IMR-90 (cell line): ENCODE results near the gene CRTAC1. TPM values are rescaled to one million over a fixed set of nuclear protein-coding genes. Genes with fewer than 3 reads are reported as not detected.

Experiments used
- ATAC-seq: fragments of 200-7000 bp; cut with Tn5 transposase; 2 replicates; pipeline ENCODE4 v1.9.1; 2020; ENCODE audit warnings: low read depth, mild to moderate bottlenecking, moderate library complexity
- BruUV-seq: library from RNA; stranded (reverse); fragments of 400-500 nt; replicated peaks from 2 replicates; lab custom pipeline; 2021; lab: Mats Ljungman, UMichigan
- CTCF ChIA-PET: fragments of 300-600 bp; formaldehyde crosslinking; extraction: SDS; loops from one replicate; lab custom pipeline; 2021; ENCODE audit warnings: antibody characterized with exemption; lab: Yijun Ruan, JAX
- POLR2A ChIA-PET: fragments of 300-600 bp; sonication (Branson Sonifier 250); formaldehyde crosslinking; loops from one replicate; lab custom pipeline; 2022; ENCODE audit warnings: antibody characterized with exemption; ENCODE audit not compliant: unreplicated experiment; lab: Charles Lee
- DNase-seq: peaks from one replicate; pipeline ENCODE4 v3.0.0; 2013
- H2AFZ ChIP-seq: replicated peaks from 2 replicates; pipeline ENCODE3; 2013; ENCODE audit warnings: low read length, mild to moderate bottlenecking; ENCODE audit not compliant: poor library complexity
- H2AK5ac ChIP-seq: 2 replicates; pipeline ENCODE4 v1.6.1; 2013; ENCODE audit warnings: low read depth, low read length, inconsistent platforms
- H2AK9ac ChIP-seq: replicated peaks from 2 replicates; pipeline ENCODE3; 2013; ENCODE audit warnings: mild to moderate bottlenecking, low read depth, low read length, moderate library complexity; ENCODE audit not compliant: poor library complexity
- H2BK120ac ChIP-seq: 2 replicates; pipeline ENCODE4 v1.6.1; 2013; ENCODE audit warnings: low read depth, low read length, inconsistent platforms
- H2BK15ac ChIP-seq: 3 replicates; pipeline ENCODE4 v1.6.1; 2013; ENCODE audit warnings: low read depth, low read length, inconsistent platforms
- H2BK20ac ChIP-seq: 2 replicates; pipeline ENCODE4 v1.6.1; 2013; ENCODE audit warnings: low read depth, mild to moderate bottlenecking, inconsistent platforms, low read length, moderate library complexity
- H2BK5ac ChIP-seq: 2 replicates; pipeline ENCODE4 v1.6.1; 2013; ENCODE audit warnings: mild to moderate bottlenecking, low read depth, low read length, inconsistent platforms; ENCODE audit not compliant: poor library complexity, severe bottlenecking
- H3K14ac ChIP-seq: replicated peaks from 2 replicates; pipeline ENCODE4 v1.6.1; 2013; ENCODE audit warnings: low read depth, low read length, inconsistent platforms
- H3K18ac ChIP-seq: 2 replicates; pipeline ENCODE4 v1.6.1; 2013; ENCODE audit warnings: low read depth, low read length, control low read depth
- H3K23ac ChIP-seq: 2 replicates; pipeline ENCODE4 v1.6.1; 2013; ENCODE audit warnings: low read depth, low read length, inconsistent platforms
- H3K27ac ChIP-seq: 2 replicates; pipeline ENCODE4 v1.5.1; 2013; ENCODE audit warnings: mild to moderate bottlenecking, control low read depth, low read length; ENCODE audit not compliant: insufficient read depth
- H3K27me3 ChIP-seq: 2 replicates; pipeline ENCODE4 v1.6.1; 2013; ENCODE audit warnings: low read length; ENCODE audit not compliant: control insufficient read depth, insufficient read depth
- H3K36me3 ChIP-seq: 2 replicates; pipeline ENCODE4 v1.6.1; 2013; ENCODE audit warnings: low read length, mixed read lengths; ENCODE audit not compliant: control insufficient read depth, insufficient read depth
- H3K4ac ChIP-seq: 2 replicates; pipeline ENCODE4 v1.6.1; 2013; ENCODE audit warnings: low read depth, low read length, inconsistent platforms
- H3K4me1 ChIP-seq: 2 replicates; pipeline ENCODE4 v1.6.1; 2013; ENCODE audit warnings: low read length, mixed read lengths; ENCODE audit not compliant: control insufficient read depth, insufficient read depth
- H3K4me2 ChIP-seq: 2 replicates; pipeline ENCODE4 v1.6.1; 2013; ENCODE audit warnings: low read depth, mild to moderate bottlenecking, control low read depth, low read length, moderate library complexity
- H3K4me3 ChIP-seq: 2 replicates; pipeline ENCODE4 v1.5.1; 2013; ENCODE audit warnings: low read depth, mild to moderate bottlenecking, control low read depth, low read length, moderate library complexity; ENCODE audit not compliant: insufficient read depth
- H3K56ac ChIP-seq: 2 replicates; pipeline ENCODE4 v1.6.1; 2013; ENCODE audit warnings: low read length, inconsistent platforms; ENCODE audit not compliant: insufficient read depth; ENCODE audit errors: extremely low read depth
- H3K79me1 ChIP-seq, 2 experiments: 2 replicates each; pipeline ENCODE4 v1.6.1; 2013; ENCODE audit warnings: low read length in 2 of 2, inconsistent platforms in 1 of 2, low read depth in 1 of 2
- H3K9ac ChIP-seq: 2 replicates; pipeline ENCODE4 v1.6.1; 2013; ENCODE audit warnings: low read depth, low read length, control low read depth
- H3K9me1 ChIP-seq: 2 replicates; pipeline ENCODE4 v1.6.1; 2013; ENCODE audit warnings: low read length, inconsistent platforms; ENCODE audit not compliant: insufficient read depth
- H3K9me3 ChIP-seq: 2 replicates; pipeline ENCODE4 v1.6.1; 2013; ENCODE audit warnings: low read length; ENCODE audit not compliant: control insufficient read depth, insufficient read depth
- H4K20me1 ChIP-seq: 2 replicates; pipeline ENCODE4 v1.6.1; 2013; ENCODE audit warnings: low read length, inconsistent platforms; ENCODE audit not compliant: insufficient read depth
- H4K5ac ChIP-seq: 2 replicates; pipeline ENCODE4 v1.6.1; 2013; ENCODE audit warnings: mild to moderate bottlenecking, low read depth, low read length, control low read depth
- H4K8ac ChIP-seq, 2 experiments: 2 replicates each; pipeline ENCODE4 v1.6.1; 2013; ENCODE audit warnings: low read depth in 2 of 2, low read length in 2 of 2, control low read depth in 1 of 2, inconsistent platforms in 1 of 2
- H4K91ac ChIP-seq: 2 replicates; pipeline ENCODE4 v1.6.1; 2013; ENCODE audit warnings: low read depth, low read length, inconsistent platforms; ENCODE audit not compliant: insufficient read depth
- BHLHE40 ChIP-seq: fragments of 150-350 bp; IDR thresholded peaks from 2 replicates; pipeline ENCODE4 v1.6.1; 2016; ENCODE audit warnings: mild to moderate bottlenecking, low read depth, low read length
- MXI1 ChIP-seq: IDR thresholded peaks from 2 replicates; pipeline ENCODE4 v1.6.1; 2012; ENCODE audit warnings: low read depth, mild to moderate bottlenecking, low read length, moderate library complexity, borderline replicate concordance
- POLR2A ChIP-seq: IDR thresholded peaks from 2 replicates; pipeline ENCODE4 v1.6.1; 2012; ENCODE audit warnings: mild to moderate bottlenecking, low read depth, low read length
- RAD21 ChIP-seq: IDR thresholded peaks from 2 replicates; pipeline ENCODE4 v1.6.1; 2012; ENCODE audit warnings: low read length, improper control_type of control experiment
- RCOR1 ChIP-seq: IDR thresholded peaks from 2 replicates; pipeline ENCODE4 v1.6.1; 2012; ENCODE audit warnings: mild to moderate bottlenecking, low read length, improper control_type of control experiment; ENCODE audit not compliant: insufficient replicate concordance
- dilution Hi-C: fragments of 300-500 bp; cut with HindIII; formaldehyde crosslinking; loops from one replicate; pipeline ENCODE4 v1.14.3; 2018; ENCODE audit warnings: low sequenced_read_pairs; ENCODE audit not compliant: unreplicated experiment
- in situ Hi-C: fragments of 300-500 bp; cut with MboI; formaldehyde crosslinking; loops from 3 replicates; pipeline ENCODE4 v1.14.3; 2019; ENCODE audit warnings: low sequenced_read_pairs, inconsistent platforms, mixed read lengths
- intact Hi-C: fragments of 100-400 bp; cut with micrococcal nuclease; formaldehyde crosslinking; loops from 2 replicates; pipeline ENCODE4 v1.10.0; 2022
- polyA plus RNA-seq, 3 experiments: library from polyadenylated mRNA; depleted of rRNA; stranded (reverse); fragments of >200 nt; gene quantifications; 2 replicates each; pipeline ENCODE4 v1.2.3, GENCODE V29; 2012; ENCODE audit warnings: low replicate concordance in 1 of 3
- total RNA-seq: library from RNA; depleted of rRNA; stranded (reverse); fragments of >200 nt; gene quantifications from 2 replicates; pipeline ENCODE4 v1.2.3, GENCODE V29; 2012
- TF ChIP-seq, protein P1 (sequence below): conservative IDR thresholded peaks from 2 replicates; pipeline ENCODE4 v1.5.1; 2012; ENCODE audit warnings: mild to moderate bottlenecking, low read depth, low read length, improper control_type of control experiment

Gene CRTAC1
- total and polyA plus RNA-seq, 2 of the 4 experiments (the other 2 are of a cell fraction), result not detected

GRCh38 chr10:97944772-97945171 lies 85.6 kb downstream of the CRTAC1 start:
- ATAC-seq (no peak), DNase-seq (no peak)
- no peak overlapping the region for H2AFZ ChIP-seq
- H3K18ac ChIP-seq, result no peak overlapping the region
- no peaks in the 10 kb centered on the region for H3K79me1 ChIP-seq
- in situ Hi-C loops, result no loop called here
- H3K9me1 ChIP-seq, result no peaks in the 10 kb centered on the region
- H4K91ac ChIP-seq, result no peak overlapping the region
- H2BK120ac ChIP-seq, result no peak overlapping the region
- dilution Hi-C loops, result no loop called here
- intact Hi-C loops, result no loop called here
- H4K8ac ChIP-seq, result no peak overlapping the region
- no peak overlapping the region for H3K56ac ChIP-seq
- H2AK5ac ChIP-seq, result no peak overlapping the region
- ChIA-PET CTCF (no interaction called here), POLR2A (no interaction called here)
- H2BK15ac ChIP-seq, result no peak overlapping the region
- TF ChIP-seq BHLHE40, result no peak
- TF ChIP-seq RAD21, result no peak
- no peak for TF ChIP-seq RCOR1
- TF ChIP-seq, protein P1, sequence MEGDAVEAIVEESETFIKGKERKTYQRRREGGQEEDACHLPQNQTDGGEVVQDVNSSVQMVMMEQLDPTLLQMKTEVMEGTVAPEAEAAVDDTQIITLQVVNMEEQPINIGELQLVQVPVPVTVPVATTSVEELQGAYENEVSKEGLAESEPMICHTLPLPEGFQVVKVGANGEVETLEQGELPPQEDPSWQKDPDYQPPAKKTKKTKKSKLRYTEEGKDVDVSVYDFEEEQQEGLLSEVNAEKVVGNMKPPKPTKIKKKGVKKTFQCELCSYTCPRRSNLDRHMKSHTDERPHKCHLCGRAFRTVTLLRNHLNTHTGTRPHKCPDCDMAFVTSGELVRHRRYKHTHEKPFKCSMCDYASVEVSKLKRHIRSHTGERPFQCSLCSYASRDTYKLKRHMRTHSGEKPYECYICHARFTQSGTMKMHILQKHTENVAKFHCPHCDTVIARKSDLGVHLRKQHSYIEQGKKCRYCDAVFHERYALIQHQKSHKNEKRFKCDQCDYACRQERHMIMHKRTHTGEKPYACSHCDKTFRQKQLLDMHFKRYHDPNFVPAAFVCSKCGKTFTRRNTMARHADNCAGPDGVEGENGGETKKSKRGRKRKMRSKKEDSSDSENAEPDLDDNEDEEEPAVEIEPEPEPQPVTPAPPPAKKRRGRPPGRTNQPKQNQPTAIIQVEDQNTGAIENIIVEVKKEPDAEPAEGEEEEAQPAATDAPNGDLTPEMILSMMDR, result no peak
- TF ChIP-seq POLR2A, result no peak
- no peak for TF ChIP-seq MXI1
- no peak overlapping the region for H3K23ac ChIP-seq
- H3K9me3 ChIP-seq, result no peaks in the 10 kb centered on the region
- BruUV-seq, result no TSS peak
- H4K20me1 ChIP-seq, result no peaks in the 10 kb centered on the region
- H3K14ac ChIP-seq, result no peak overlapping the region
- H2BK5ac ChIP-seq, result no peak overlapping the region
- H3K4ac ChIP-seq, result no peak overlapping the region
- H3K27me3 ChIP-seq, result no peaks in the 10 kb centered on the region
- no peak overlapping the region for H3K4me2 ChIP-seq
- no peaks in the 10 kb centered on the region for H3K4me1 ChIP-seq
- no peak overlapping the region for H3K9ac ChIP-seq
- no peaks in the 10 kb centered on the region for H3K36me3 ChIP-seq
- no peak overlapping the region for H3K4me3 ChIP-seq
- no peak overlapping the region for H3K27ac ChIP-seq
- no peak overlapping the region for H4K5ac ChIP-seq
- H2BK20ac ChIP-seq, result no peak overlapping the region
- no peak overlapping the region for H2AK9ac ChIP-seq
